SKM-1 (cell line): ENCODE measurements around the gene IGSF21.

ENCODE experiments used
- DNase-seq: peaks from one replicate; lab custom pipeline; 2025; ENCODE audit not compliant: unreplicated experiment; lab: John Stamatoyannopoulos, UW

IGSF21 gene

DNA sequence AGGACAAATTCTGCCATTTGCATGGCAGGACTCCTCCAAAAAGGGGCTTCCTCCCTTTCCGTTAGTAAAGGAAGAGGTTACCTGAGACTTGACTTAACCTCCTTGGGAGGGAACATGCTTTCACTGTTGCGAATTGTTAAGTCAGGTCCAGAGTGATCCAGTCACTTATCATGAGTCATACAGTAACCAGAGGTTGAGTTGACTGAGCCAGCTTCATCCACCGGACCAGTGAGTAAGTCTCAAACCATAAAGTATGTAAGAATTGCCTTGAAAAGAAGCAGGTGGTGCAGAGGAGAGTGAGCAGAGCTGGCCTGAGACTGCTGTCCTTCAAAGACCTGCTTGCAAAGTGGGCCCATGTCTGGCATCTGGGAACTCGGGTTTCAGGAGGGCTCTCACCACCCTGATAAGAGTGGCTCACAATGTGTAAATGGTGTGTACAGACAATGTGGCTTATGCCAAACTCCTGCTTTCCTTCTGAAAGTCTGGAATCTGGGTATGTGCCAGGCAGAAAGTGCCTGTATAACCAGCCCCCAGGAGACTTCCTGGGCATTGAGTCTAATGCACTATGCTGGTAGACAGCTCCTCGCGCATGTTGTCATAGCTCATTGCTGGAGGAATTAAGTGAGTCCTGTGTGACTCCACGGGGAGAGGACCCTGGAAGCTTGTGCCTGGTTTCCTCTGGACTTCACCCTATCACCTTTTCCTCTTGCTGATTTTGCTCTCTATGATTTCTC, 288.8 kb downstream of the IGSF21 start:
- DNase-seq = no peak

- DNase-seq = no peak
These were observed 290.0 kb downstream of the IGSF21 start for GRCh38 chr1:18397641-18398040.

DNA sequence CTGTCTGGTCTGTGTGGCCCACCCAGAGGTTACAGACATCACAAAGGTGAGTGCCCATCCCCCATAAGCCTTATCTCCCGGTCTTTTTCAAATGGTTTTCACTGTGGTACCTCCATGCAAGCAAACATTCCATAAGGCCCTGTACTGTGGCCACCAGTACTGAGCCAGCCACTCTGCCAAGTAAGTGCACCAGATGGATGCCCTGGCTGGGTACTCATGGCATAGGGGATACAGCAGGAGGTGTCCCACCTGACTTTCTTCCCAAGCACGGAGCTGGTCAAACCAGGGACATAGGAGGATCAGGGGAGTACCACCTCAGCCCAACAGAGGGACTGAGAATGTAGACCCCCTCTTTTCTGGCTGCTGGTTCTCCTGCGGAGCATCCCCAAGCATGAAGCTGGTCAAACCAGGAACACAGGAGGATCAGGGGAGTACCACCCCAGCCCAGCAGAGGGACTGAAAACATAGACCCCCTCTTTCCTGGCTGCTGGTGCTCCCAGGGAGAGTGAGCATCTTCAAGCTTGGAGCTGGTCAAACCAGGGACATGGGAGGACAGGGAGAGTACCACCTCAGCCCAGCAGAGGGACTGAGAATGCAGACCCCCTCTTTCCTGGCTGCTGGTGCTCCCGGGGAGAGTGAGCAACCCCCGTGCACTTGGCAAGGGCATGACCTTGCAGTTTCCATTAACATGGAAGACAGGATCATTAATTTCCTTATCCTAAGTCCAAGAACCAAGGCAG, 291.4 kb downstream of the IGSF21 start:
- DNase-seq = no peak

DNA sequence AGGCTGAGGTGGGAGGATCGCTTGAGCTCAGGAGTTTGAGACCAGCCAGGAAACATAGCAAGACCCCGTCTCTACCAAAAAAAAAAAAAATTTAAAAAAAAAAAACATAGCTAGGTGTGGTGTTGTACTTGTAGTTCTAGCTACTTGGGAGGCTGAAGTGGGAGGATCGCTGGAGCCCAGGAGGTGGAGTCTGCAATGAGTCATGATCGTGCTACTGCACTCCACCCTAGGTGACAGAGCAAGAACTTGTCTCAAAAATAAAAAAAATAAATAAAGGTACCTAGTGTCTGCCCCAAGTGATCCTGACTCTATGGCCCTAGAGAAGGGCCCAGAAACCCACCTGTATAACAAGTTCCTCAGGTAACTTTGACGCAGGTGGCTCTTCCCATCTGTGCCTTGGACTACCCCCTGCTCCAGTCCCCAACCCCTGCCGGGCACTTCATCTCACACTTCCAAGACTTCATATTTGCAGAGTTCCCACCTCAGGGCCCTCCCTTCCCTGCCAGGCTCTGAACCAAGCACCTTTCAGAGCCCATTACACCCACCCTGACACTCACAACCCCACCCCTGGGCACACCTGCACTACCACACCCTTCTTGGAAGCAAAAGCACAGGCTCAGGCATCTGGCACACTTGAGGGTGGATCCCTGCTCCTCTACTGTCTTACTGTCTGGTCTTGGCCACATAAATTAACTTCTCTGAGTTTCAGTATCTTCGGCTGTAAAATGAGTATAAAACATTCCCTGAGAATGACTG, 292.9 kb downstream of the IGSF21 start:
- no peak for DNase-seq

DNA sequence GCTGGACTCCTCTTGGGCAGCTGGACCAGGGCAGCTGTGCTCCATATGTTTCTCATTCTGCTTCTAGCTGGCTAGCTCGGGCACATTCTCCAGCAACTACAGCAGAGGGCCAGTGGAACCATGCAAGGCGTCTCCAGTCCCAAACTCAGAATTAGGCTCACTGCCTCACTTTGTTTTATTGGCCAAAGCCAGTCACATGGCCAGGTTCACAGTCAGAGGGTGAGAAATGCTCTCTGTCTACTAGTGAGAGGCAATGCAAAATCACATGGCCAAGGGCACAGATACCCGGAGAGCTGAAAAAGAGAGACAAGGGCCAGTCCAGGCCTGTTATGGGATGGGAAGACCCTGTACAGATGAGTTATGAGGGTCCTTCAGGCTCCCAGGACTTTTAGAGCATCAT, 294.3 kb downstream of the IGSF21 start:
- DNase-seq = no peak

DNA sequence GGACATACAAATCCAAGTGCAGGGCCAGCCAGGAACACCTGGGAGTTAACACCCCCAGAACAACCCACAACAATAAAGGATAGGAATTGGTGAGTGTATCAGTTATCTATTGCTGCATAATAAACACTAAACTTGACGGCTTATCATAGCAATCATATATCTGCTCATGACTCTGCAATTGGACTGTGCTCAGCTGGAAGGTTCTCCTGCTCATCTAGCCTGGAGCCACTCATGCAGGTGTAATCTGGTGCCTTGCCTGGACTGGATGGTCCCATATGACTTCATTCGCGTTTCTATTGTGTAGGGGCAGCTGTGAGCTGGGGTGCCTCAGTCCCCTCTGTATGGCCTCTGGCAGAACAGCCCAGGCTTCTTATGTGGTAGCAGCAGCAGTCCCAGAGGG, 296.9 kb downstream of the IGSF21 start:
- DNase-seq = no peak

- DNase-seq = no peak
These were observed 299.8 kb downstream of the IGSF21 start for GRCh38 chr1:18407166-18408045.

DNA sequence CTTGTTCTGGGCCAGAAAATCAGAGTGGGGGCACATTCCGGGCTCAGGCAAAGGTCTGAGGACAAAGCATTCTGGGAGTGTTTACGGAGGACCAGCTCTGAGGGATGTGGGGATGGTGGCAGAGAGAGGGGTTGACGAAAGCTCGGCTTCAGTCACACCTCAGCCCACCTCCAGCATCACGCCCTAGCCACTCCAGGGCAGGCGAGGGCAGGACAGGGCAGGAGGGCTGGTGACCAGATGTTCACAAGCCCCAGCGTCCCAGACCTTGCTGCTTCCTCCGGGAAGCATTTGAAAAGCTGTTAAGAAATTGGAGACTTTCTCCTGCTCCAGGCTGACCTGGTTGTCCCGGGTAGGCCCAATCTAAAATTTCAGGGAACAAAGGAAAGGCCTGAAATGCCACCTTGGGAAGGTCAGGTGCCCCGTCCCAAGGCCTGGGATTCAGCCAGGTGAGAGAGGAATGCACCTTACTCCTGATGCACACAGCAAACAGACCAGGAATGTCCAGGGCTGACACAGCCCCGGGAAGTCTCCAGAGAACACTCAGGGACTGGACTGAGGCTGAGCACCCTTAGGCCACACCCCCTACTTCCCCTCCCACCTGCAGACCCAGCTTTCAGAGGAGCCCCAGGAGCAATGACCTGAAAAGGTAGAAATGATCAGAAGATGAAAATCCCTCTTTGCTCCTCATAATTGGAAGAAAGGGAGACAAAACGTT, 301.2 kb downstream of the IGSF21 start:
- DNase-seq = no peak

DNA sequence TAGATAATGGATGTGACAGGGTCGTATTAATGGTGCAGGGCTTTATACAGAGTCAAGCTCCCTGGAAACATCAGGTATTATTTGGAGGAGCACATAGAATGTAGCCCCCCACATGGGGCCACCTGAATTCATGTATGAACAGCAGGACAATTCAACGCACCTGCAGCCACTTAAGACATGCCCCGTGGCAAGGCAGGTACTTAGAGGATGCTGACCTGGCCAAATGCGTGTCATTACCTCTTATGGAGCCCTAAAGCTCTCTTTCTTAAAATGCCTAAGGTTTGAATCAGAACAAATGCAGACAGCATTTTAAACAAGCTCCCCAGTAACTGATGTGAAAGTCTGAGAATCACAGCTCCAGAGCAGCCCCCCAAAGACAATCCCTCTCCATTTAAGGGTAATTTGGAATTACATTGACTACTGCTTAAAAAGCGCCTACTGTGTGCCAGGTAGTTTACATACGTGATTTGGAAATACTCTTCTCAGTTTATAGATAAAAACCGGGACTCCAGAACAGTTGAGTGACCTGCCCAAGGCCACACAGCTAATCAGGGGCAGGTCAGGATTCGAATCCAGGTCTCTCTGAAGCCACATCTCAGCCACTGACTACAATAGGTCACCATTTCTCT, 302.1 kb downstream of the IGSF21 start:
- DNase-seq = no peak

GRCh38 chr1:18410407-18410806, 302.8 kb downstream of the IGSF21 start:
- no peak for DNase-seq

DNA sequence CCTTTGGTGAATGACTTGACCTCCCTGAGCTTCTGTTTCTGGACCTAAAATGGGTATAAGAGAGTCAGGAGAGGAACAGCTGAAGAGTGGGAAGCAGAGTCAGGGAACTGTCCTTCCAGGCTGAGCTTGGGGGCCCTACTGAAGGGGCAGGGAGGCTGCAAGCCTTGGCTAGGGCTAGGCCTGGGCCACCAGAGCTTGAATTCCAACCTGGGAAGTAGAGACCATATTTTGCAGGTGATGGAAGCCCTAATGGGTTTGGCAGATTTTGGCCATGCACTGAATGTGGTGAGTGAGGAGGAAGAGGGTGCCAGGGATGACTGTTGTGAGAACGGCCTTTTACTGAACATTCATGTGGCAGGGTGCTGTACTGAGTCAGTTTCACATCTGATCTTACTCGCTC, 303.7 kb downstream of the IGSF21 start:
- no peak for DNase-seq

DNA sequence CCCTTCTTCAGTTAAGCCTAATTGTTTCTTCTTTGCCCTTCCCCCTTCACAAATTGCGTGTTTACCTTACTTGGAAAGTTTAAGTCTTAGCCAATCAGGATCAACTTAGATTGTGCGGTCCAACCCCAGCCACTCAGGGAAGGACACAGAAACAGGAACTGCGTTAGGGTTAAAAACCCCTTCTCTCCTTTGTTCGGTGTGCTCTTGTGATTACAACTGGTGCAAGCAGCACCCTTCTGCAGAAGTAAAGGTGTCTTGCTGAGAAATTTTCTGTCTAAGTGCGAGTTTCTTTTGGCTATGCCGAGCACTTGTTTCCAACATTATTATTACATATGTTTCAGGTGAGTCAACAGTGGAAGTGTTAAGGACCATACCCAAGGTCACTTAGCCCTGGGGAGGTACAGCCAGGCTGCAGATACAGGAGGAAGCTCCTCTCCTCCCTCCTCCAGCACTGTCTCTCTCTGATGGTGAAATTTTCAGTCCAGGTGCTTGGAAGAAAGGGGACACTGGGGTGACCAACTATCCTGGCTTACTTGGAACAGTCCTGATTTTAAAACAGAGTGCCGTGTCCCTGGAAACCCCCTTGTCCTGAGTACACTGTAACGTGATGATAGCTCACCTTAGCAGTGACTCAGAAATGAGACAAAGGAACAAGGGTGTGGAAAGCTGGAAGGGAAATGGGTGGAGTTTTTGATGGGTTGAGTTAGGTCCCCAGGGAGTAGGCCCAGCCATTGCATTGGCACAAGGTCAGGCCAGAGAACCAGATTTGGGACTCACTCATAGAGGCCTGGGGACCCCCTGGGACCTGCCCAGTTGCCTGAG, 304.4 kb downstream of the IGSF21 start:
- DNase-seq = no peak

GRCh38 chr1:18412882-18413353, 305.3 kb downstream of the IGSF21 start:
- no peak for DNase-seq

GRCh38 chr1:18413541-18414305, 306.1 kb downstream of the IGSF21 start:
- no peak for DNase-seq

DNA sequence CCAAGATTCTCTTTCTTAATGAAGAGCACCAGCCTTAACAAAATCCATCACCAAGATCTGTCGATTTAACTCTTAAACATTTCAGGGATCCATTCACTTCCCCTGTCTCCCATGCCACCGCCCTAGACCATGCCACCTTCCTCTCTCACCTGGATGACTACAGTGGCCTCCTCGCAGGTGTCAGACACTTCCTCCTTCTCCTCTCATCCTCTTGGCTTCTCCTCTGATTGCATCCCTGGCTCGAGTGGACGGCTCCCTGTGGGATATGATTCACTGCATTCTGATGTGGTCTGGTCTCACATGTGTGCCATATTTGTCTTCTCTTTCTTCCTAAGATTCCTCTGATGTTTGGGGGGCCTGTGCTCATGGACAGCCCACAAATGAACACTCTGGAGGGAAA, 306.7 kb downstream of the IGSF21 start:
- no peak for DNase-seq

DNA sequence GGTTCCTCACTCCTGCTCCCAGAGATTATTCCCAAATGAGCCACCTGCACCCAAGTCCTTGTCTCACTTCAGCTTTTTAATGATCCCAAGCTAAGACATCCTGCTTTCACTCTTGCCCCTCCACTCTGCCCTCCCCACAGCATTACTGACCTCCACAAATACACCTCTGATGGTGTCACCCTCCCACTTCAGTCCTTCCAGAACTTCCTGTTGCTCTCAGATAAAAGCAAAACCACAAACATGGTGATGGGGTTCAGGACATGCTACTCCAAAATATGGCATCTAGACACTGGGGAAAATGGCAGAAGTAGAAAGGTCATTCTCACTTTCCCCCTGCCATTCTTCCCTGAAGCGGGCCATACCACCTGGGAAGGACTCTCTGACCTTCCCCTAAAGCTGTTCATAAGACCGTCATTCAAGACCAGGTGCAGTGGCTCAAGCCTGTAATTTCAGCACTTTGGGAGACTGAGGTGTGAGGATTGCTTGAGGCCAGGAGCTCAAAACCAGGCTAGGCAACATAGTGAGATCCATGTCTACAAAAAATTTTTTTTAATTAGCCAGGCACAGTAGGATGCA, 307.4 kb downstream of the IGSF21 start:
- no peak for DNase-seq

DNA sequence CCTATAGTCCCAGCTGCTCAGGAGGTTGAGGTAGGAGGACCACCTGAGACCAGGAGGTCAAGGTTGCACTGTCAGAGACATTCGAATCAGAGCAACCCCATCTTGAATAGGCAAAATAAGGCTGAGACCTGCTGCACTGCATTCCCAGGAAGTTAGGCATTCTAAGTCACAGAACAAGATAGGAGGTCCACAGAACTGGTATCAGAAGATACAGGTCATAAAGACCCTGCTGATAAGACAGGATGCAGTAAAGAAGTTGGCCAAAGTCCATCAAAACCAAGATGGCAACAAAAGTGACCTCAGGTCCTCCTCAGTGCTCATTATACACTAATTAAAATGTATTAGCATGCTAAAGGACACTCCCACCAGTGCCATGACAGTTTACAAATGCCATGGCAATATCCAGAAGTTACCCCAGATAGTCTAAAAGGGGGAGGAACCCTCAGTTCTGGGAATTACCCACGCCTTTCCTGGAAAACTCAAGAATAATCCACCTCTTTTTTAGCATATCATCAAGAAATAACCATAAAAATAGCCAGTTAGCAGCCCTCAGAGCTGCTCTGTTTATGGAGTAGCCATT, 307.9 kb downstream of the IGSF21 start:
- DNase-seq = no peak
